Measurements from ENCODE around the gene ZNF692. TPM values are rescaled to one million over a fixed set of nuclear protein-coding genes. Genes with fewer than 3 reads are reported as not detected.

Gene ZNF692
- total RNA-seq, 2 experiments from 2014 or later, result 75.9 to 92.3 TPM

DNA sequence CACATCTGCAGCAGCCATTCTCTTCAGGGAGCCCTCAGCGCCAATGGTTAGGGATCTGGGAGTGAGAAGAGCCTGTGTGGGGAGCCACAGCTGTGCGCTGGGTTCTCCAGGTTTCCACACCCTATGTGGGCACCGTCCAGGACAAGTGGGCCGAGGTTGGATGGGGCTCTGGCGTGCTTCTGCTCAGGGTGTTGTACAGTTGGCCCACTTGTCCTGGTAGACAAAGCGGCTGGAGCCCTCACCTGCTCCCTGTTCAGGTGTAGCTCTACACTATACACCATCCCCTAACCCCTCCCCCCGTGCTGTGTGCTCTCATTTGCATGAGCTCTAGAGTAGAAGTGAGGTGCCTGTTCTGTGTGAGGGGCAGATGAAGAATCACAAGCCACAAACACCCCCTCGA, 45.3 kb downstream of the ZNF692 start:
- DNase-seq, result no peak
- ATAC-seq, result no peak
- ChIA-PET POLR2A (no interaction called here), CTCF (no interaction called here)
- Mint-ChIP-seq H3K9me3 (ENCODE audit: low read depth) (no peaks in the 10 kb centered on the region), H3K27me3 (no peaks in the 10 kb centered on the region), H3K36me3 (ENCODE audit: low read depth) (peaks cover 26% of the 10 kb centered on the region), H3K4me1 (peaks cover 31% of the 10 kb centered on the region), H3K27ac (no peak overlapping the region), H3K4me3 (no peak overlapping the region)
- intact Hi-C loops (cut with DNase I, micrococcal nuclease), result no loop called here

GRCh38 chr1:248812736-248813425, 46.0 kb downstream of the ZNF692 start:
- DNase-seq, result no peak
- no peaks in the 10 kb centered on the region for H3K9me3 Mint-ChIP-seq (ENCODE audit: low read depth)
- POLR2A ChIA-PET, result no interaction called here
- no peak overlapping the region for H3K27ac Mint-ChIP-seq
- CTCF ChIA-PET, result interaction anchor here (0.6 kb wide), 1 partner anchor 13 kb away, joined by 3 read pairs; the partner anchor contains the start of gene SH3BP5L
- intact Hi-C loops (cut with DNase I, micrococcal nuclease), result no loop called here
- no peak for ATAC-seq
- H3K36me3 Mint-ChIP-seq (ENCODE audit: low read depth), result peaks cover 24% of the 10 kb centered on the region
- H3K4me1 Mint-ChIP-seq, result peaks cover 25% of the 10 kb centered on the region
- no peak overlapping the region for H3K4me3 Mint-ChIP-seq
- H3K27me3 Mint-ChIP-seq, result no peaks in the 10 kb centered on the region

DNA sequence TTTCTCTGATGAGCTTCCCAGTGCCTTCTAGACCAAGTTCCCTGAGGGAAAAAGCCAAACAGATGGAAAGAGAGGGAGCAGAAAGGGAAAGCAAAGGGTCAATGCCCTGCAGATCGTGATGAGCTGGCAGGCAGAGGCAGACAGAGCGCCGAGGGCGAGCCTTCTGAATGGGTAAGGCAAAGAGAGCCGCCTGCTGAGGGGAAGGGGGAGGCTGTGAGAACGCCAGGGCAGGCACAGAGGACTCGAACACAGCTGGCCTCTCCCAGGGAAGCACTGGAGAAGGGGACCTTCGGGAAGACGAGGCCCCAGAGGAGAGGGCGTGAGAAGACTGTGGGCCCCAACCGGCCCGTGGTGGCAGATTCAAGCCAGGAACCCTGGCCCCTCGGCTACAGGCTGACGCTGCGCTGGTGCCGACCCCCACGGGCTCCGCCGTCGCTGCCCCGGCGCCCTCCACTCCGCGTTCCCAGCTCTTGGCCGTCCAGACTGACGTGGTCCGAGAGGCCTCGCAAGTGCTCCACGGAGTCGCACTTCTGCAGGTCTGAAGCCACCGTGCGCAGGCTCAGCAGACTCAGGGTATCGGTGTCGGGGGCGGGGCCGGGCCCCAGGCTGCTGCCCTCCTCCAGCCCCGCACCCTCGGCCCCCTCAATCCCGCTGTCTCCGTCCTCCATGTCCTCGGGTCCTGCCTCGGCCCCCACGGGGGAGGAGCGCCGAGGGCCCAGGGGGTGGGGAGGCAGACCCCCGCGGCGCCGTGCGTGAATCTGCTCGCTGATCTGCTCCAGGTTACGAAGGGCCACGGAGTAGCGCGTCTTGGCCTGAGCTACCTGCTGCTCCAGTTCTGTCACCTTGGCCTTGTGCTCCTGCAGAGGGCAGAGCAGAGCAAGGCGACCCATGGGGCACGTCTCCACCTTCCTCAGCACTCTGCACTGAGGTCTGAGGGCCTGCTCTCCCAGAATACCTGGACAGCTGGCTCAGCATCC, 47.1 kb downstream of the ZNF692 start:
- intact Hi-C loops (cut with DNase I, micrococcal nuclease), result no loop called here
- POLR2A ChIA-PET, result no interaction called here
- Mint-ChIP-seq H3K27me3 (no peaks in the 10 kb centered on the region), H3K36me3 (ENCODE audit: low read depth) (peaks cover 22% of the 10 kb centered on the region), H3K4me1 (peaks cover 15% of the 10 kb centered on the region), H3K9me3 (ENCODE audit: low read depth) (no peaks in the 10 kb centered on the region), H3K4me3 (no peak overlapping the region), H3K27ac (no peak overlapping the region)
- no peak for DNase-seq
- no peak for ATAC-seq
- CTCF ChIA-PET, result interaction anchor here (0.5 to 0.6 kb wide), 2 partner anchors 14 to 47 kb away, joined by 3 read pairs; partner anchors contain the start of genes SH3BP5L and ZNF692

DNA sequence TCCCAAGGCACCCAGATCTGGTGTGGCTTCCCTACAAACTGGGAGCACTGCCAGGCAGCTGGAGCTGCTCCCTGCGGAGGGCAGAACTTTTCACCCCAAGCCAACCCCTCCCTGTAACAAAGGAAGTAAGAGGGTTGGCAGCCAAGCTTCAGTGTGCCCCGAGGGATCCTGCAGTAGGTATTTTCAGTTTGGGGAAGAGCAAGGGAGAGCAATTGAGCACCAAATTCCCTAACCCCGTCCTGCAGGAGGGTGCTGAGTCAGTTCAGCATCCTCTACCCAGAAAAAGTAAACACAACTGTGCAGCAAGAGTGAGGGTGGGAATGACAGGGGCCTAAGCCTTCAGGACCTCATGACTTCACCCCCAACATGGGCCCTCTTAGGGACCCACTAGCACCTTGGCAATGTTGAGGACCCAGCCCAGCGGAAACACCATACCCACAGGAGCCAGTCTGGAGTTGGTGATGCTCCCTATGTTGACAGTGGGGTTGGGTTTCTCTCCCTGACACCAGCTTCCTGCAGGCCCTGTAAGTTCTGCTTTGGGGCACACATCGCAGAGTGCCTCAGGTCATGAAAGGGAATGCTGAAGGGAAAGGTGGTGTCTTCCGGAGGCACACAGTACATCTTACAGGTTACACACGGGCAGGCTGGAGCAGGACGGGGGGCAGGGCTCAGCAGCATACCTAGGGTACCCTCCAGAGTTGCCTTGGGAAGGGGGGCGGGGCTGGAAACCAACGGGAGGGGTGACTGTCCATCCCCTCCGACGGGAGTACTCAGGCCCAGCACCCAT, 48.0 kb downstream of the ZNF692 start:
- Mint-ChIP-seq H3K36me3 (ENCODE audit: low read depth) (peaks cover 19% of the 10 kb centered on the region), H3K4me1 (peaks cover 6% of the 10 kb centered on the region), H3K27me3 (no peaks in the 10 kb centered on the region), H3K4me3 (no peak overlapping the region), H3K9me3 (ENCODE audit: low read depth) (no peaks in the 10 kb centered on the region), H3K27ac (no peak overlapping the region)
- ATAC-seq (no peak), DNase-seq (no peak)
- ChIA-PET POLR2A (no interaction called here), CTCF (interaction anchor here (0.5 kb wide), 1 partner anchor 48 kb away, joined by 3 read pairs; the partner anchor contains the start of gene ZNF692)
- intact Hi-C loops (cut with DNase I, micrococcal nuclease), result no loop called here

GRCh38 chr1:248810000-248810726, 48.7 kb downstream of the ZNF692 start:
- peaks cover 16% of the 10 kb centered on the region for H3K36me3 Mint-ChIP-seq (ENCODE audit: low read depth)
- intact Hi-C loops (cut with DNase I, micrococcal nuclease), result loop anchor here in 1 of 2 experiments (5.0 kb wide), 3 partner anchors 118 to 873 kb away; partner anchors contain the start of gene OR2T1

DNA sequence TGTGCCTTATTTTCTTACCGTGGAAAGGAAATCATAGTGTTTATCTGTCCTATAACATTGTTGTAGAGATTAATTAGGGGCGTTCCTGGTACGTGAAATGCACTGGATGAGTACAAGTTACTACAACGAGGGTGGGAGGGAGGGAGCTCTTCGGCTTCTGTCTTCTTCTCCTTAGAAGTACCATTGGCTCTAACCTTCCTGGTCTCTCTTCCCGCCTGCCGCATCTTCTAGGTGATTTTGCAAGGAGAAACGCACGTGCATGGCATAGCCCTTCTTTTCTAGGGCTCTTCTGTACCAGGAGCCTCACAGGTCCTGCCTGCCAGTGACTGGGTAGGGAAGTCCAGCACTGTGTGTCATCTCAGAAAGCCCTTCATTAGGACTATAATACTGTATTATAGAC, 50.0 kb downstream of the ZNF692 start:
- no peaks in the 10 kb centered on the region for H3K4me1 Mint-ChIP-seq
- intact Hi-C loops (cut with DNase I, micrococcal nuclease), result loop anchor here in 1 of 2 experiments (5.0 kb wide), 3 partner anchors 117 to 872 kb away; partner anchors contain the start of gene OR2T1

More at GRCh38 chr1:248810000-248810726, 48.7 kb downstream of the ZNF692 start:
- Mint-ChIP-seq H3K27ac (peak overlapping the region; percentile 10), H3K4me1 (no peaks in the 10 kb centered on the region), H3K4me3 (no peak overlapping the region), H3K27me3 (no peaks in the 10 kb centered on the region), H3K9me3 (ENCODE audit: low read depth) (no peaks in the 10 kb centered on the region)
- ChIA-PET CTCF (interaction anchor here (0.8 to 1.0 kb wide), 2 partner anchors 11 to 28 kb away, joined by 3 read pairs; partner anchors contain the start of gene ZNF672), POLR2A (no interaction called here)
- no peak for ATAC-seq
- DNase-seq, result no peak

GRCh38 chr1:248807067-248807737, 51.7 kb downstream of the ZNF692 start:
- Mint-ChIP-seq H3K27ac (no peak overlapping the region), H3K4me1 (no peaks in the 10 kb centered on the region), H3K4me3 (no peak overlapping the region), H3K27me3 (peaks cover 4% of the 10 kb centered on the region), H3K9me3 (ENCODE audit: low read depth) (no peaks in the 10 kb centered on the region), H3K36me3 (ENCODE audit: low read depth) (peaks cover 4% of the 10 kb centered on the region)
- ChIA-PET POLR2A (no interaction called here), CTCF (interaction anchor here (0.9 to 2.7 kb wide), 8 partner anchors 9 to 403 kb away, joined by 3 to 19 read pairs (median 4); no protein-coding TSS in a partner anchor)
- intact Hi-C loops (cut with DNase I, micrococcal nuclease), result loop anchor here (1.0 to 5.0 kb wide), 9 partner anchors 110 to 870 kb away; partner anchors contain the start of gene OR2T1 (in 1 of the 2)
- peak; percentile 81 for DNase-seq
- ATAC-seq, result peak; percentile 93

More for the DNA sequence above, 50.0 kb downstream of the ZNF692 start:
- no peak for DNase-seq
- no peak for ATAC-seq
- Mint-ChIP-seq H3K27me3 (no peaks in the 10 kb centered on the region), H3K4me3 (no peak overlapping the region), H3K36me3 (ENCODE audit: low read depth) (peaks cover 6% of the 10 kb centered on the region), H3K27ac (no peak overlapping the region), H3K9me3 (ENCODE audit: low read depth) (no peaks in the 10 kb centered on the region)
- POLR2A ChIA-PET, result no interaction called here
- CTCF ChIA-PET, result interaction anchor here (1.0 kb wide), 2 partner anchors 24 to 191 kb away, joined by 3 read pairs; no protein-coding TSS in a partner anchor

GRCh38 chr1:248805876-248806275, 53.0 kb downstream of the ZNF692 start:
- Mint-ChIP-seq H3K4me3 (no peak overlapping the region), H3K27ac (no peak overlapping the region), H3K9me3 (ENCODE audit: low read depth) (no peaks in the 10 kb centered on the region), H3K27me3 (peaks cover 6% of the 10 kb centered on the region), H3K4me1 (no peaks in the 10 kb centered on the region), H3K36me3 (ENCODE audit: low read depth) (no peaks in the 10 kb centered on the region)
- DNase-seq, result no peak
- no peak for ATAC-seq
- intact Hi-C loops (cut with DNase I, micrococcal nuclease), result loop anchor here (2.0 to 5.0 kb wide), 6 partner anchors 109 to 869 kb away; partner anchors contain the start of gene OR2T1 (in 1 of the 2)
- ChIA-PET CTCF (interaction anchor here (0.7 to 2.7 kb wide), 7 partner anchors 8 to 562 kb away, joined by 3 to 19 read pairs (median 5); no protein-coding TSS in a partner anchor), POLR2A (no interaction called here)

GRCh38 chr1:248804771-248805681, 53.9 kb downstream of the ZNF692 start:
- ATAC-seq, result no peak
- ChIA-PET CTCF (interaction anchor here (0.7 to 2.7 kb wide), 11 partner anchors 9 to 869 kb away, joined by 3 to 11 read pairs (median 4); no protein-coding TSS in a partner anchor), POLR2A (no interaction called here)
- Mint-ChIP-seq H3K4me1 (no peaks in the 10 kb centered on the region), H3K27me3 (peaks cover 6% of the 10 kb centered on the region), H3K36me3 (ENCODE audit: low read depth) (no peaks in the 10 kb centered on the region), H3K4me3 (no peak overlapping the region), H3K27ac (no peak overlapping the region), H3K9me3 (ENCODE audit: low read depth) (no peaks in the 10 kb centered on the region)
- intact Hi-C loops (cut with DNase I, micrococcal nuclease), result loop anchor here in 1 of 2 experiments (5.0 kb wide), 3 partner anchors 113 to 868 kb away; partner anchors contain the start of gene OR2T1
- no peak for DNase-seq

All from activated CD4-positive, alpha-beta T cell treated with anti-CD3 and anti-CD28 coated beads for 36 hours (primary cell).